H9 (cell line): ENCODE results near the gene MT1H. TPM values are rescaled to one million over a fixed set of nuclear protein-coding genes. Genes with fewer than 3 reads are reported as not detected.

Experiments
- DNase-seq: peaks from one replicate; pipeline ENCODE4 v3.0.0-alpha.2; 2017
- H2AFZ ChIP-seq: one replicate; pipeline ENCODE4 v1.6.1; 2013; ENCODE audit warnings: mild to moderate bottlenecking, low read length, control low read depth, moderate library complexity
- H2AK5ac ChIP-seq: 2 replicates; pipeline ENCODE4 v1.6.1; 2013; ENCODE audit warnings: low read length, control low read depth, mixed read lengths; ENCODE audit not compliant: insufficient read length
- H2BK120ac ChIP-seq: one replicate; pipeline ENCODE4 v1.6.1; 2013; ENCODE audit warnings: low read depth, mild to moderate bottlenecking, low read length, control low read depth, inconsistent platforms; ENCODE audit not compliant: poor library complexity, severe bottlenecking
- H2BK12ac ChIP-seq: 2 replicates; pipeline ENCODE4 v1.6.1; 2013; ENCODE audit warnings: low read length, control low read depth, mixed read lengths, low read depth; ENCODE audit not compliant: insufficient read length
- H2BK15ac ChIP-seq: 2 replicates; pipeline ENCODE4 v1.6.1; 2013; ENCODE audit warnings: low read depth, low read length, control low read depth
- H2BK20ac ChIP-seq: one replicate; pipeline ENCODE4 v1.6.1; 2013; ENCODE audit warnings: low read depth, mild to moderate bottlenecking, low read length, control low read depth, inconsistent platforms; ENCODE audit not compliant: poor library complexity, severe bottlenecking
- H2BK5ac ChIP-seq: 2 replicates; pipeline ENCODE4 v1.6.1; 2013; ENCODE audit warnings: low read length, control low read depth, mixed read lengths; ENCODE audit not compliant: insufficient read length
- H3K14ac ChIP-seq: 2 replicates; pipeline ENCODE4 v1.6.1; 2013; ENCODE audit warnings: low read length, control low read depth; ENCODE audit not compliant: insufficient read depth
- H3K18ac ChIP-seq: 2 replicates; pipeline ENCODE4 v1.6.1; 2013; ENCODE audit warnings: low read depth, mild to moderate bottlenecking, mixed read lengths, low read length, control low read depth; ENCODE audit not compliant: insufficient read length
- H3K23ac ChIP-seq: 2 replicates; pipeline ENCODE4 v1.6.1; 2013; ENCODE audit warnings: low read length, control low read depth, mixed read lengths, low read depth; ENCODE audit not compliant: insufficient read length
- H3K23me2 ChIP-seq: 2 replicates; pipeline ENCODE4 v1.6.1; 2013; ENCODE audit warnings: low read depth, mild to moderate bottlenecking, mixed read lengths, low read length, control low read depth; ENCODE audit not compliant: insufficient read length, poor library complexity, severe bottlenecking
- H3K27ac ChIP-seq: 2 replicates; pipeline ENCODE4 v1.5.1; 2013; ENCODE audit warnings: low read length, control low read depth, mixed read lengths, low read depth; ENCODE audit not compliant: insufficient read length
- H3K27me3 ChIP-seq: 2 replicates; pipeline ENCODE4 v1.6.1; 2013; ENCODE audit warnings: low read length, control low read depth, inconsistent platforms; ENCODE audit not compliant: insufficient read depth
- H3K4ac ChIP-seq: 2 replicates; pipeline ENCODE4 v1.6.1; 2013; ENCODE audit warnings: low read depth, mild to moderate bottlenecking, control low read depth, inconsistent platforms, low read length, moderate library complexity
- H3K4me1 ChIP-seq: 2 replicates; pipeline ENCODE4 v1.6.1; 2013; ENCODE audit warnings: low read length, control low read depth, inconsistent platforms; ENCODE audit not compliant: insufficient read depth
- H3K4me2 ChIP-seq: 2 replicates; pipeline ENCODE4 v1.6.1; 2013; ENCODE audit warnings: low read length, control low read depth, mixed read lengths; ENCODE audit not compliant: insufficient read length, insufficient read depth
- H3K56ac ChIP-seq: 2 replicates; pipeline ENCODE4 v1.6.1; 2013; ENCODE audit warnings: low read depth, mild to moderate bottlenecking, mixed read lengths, low read length, control low read depth; ENCODE audit not compliant: insufficient read length
- H3K79me1 ChIP-seq: 2 replicates; pipeline ENCODE4 v1.6.1; 2013; ENCODE audit warnings: low read depth, mild to moderate bottlenecking, moderate library complexity, low read length, control low read depth, inconsistent platforms; ENCODE audit not compliant: insufficient read depth, poor library complexity, severe bottlenecking
- H3K79me2 ChIP-seq: 2 replicates; pipeline ENCODE4 v1.6.1; 2013; ENCODE audit warnings: low read length, control low read depth, inconsistent platforms; ENCODE audit not compliant: insufficient read depth
- H3K9ac ChIP-seq: 2 replicates; pipeline ENCODE4 v1.6.1; 2013; ENCODE audit warnings: low read length, control low read depth, mixed read lengths; ENCODE audit not compliant: insufficient read length; ENCODE audit errors: extremely low read depth
- H3K9me3 ChIP-seq: one replicate; pipeline ENCODE4 v1.6.1; 2013; ENCODE audit warnings: low read depth, low read length, inconsistent platforms; ENCODE audit not compliant: control insufficient read depth
- H3T11ph ChIP-seq: one replicate; pipeline ENCODE4 v1.6.1; 2013; ENCODE audit warnings: mild to moderate bottlenecking, low read length, control low read depth, inconsistent platforms
- H4K20me1 ChIP-seq: one replicate; pipeline ENCODE4 v1.6.1; 2013; ENCODE audit not compliant: control insufficient read depth, insufficient read length, insufficient read depth
- H4K5ac ChIP-seq: 2 replicates; pipeline ENCODE4 v1.6.1; 2013; ENCODE audit warnings: low read depth, mild to moderate bottlenecking, mixed read lengths, low read length, control low read depth; ENCODE audit not compliant: insufficient read length
- H4K8ac ChIP-seq: replicated peaks from 2 replicates; pipeline ENCODE4 v1.6.1; 2013; ENCODE audit warnings: low read length, control low read depth, mixed read lengths, low read depth; ENCODE audit not compliant: insufficient read length
- H4K91ac ChIP-seq: 2 replicates; pipeline ENCODE4 v1.6.1; 2013; ENCODE audit warnings: low read depth, mild to moderate bottlenecking, moderate library complexity, mixed read lengths, low read length, control low read depth; ENCODE audit not compliant: insufficient read length
- H3K27ac Mint-ChIP-seq, 3 experiments: 2 replicates in 2 of 3; 3 replicates in 1 of 3; pipeline ENCODE4 v1.8.0; 2020 to 2021; ENCODE audit warnings: mixed read lengths in 3 of 3, mild to moderate bottlenecking in 1 of 3, moderate library complexity in 1 of 3
- H3K27me3 Mint-ChIP-seq: 2 replicates; pipeline ENCODE4 v1.8.0; 2021; ENCODE audit warnings: low read depth, mild to moderate bottlenecking, moderate library complexity, mixed read lengths
- H3K36me3 Mint-ChIP-seq, 3 experiments: 2 replicates in 2 of 3; 3 replicates in 1 of 3; pipeline ENCODE4 v1.8.0; 2020 to 2021; ENCODE audit warnings: low read depth in 3 of 3, mixed read lengths in 3 of 3; ENCODE audit not compliant: insufficient read depth in 1 of 3
- H3K4me1 Mint-ChIP-seq, 2 experiments: 2 replicates each; pipeline ENCODE4 v1.8.0; 2020; ENCODE audit warnings: mixed read lengths in 2 of 2
- H3K4me3 Mint-ChIP-seq, 2 experiments: 2 replicates in 1 of 2; 3 replicates in 1 of 2; pipeline ENCODE4 v1.8.0; 2020 to 2021; ENCODE audit warnings: mild to moderate bottlenecking in 2 of 2, mixed read lengths in 2 of 2, moderate library complexity in 1 of 2
- H3K9me3 Mint-ChIP-seq, 2 experiments: 2 replicates in 1 of 2; 3 replicates in 1 of 2; pipeline ENCODE4 v1.8.0; 2020; ENCODE audit warnings: mild to moderate bottlenecking in 2 of 2, mixed read lengths in 2 of 2, moderate library complexity in 1 of 2
- CTCF ChIP-seq: fragments of 200-600 bp; sonication (generic); conservative IDR thresholded peaks from 3 replicates; pipeline ENCODE4 v1.8.0; 2021; ENCODE audit warnings: antibody characterized with exemption, mild to moderate bottlenecking
- WGBS: extraction: QIAGEN DNeasy Blood & Tissue Kit; methylation state at CpG from one replicate; pipeline ENCODE4 v1.1.7; 2013; ENCODE audit warnings: missing lambda C conversion rate, low lambda C conversion rate, mixed read lengths; ENCODE audit not compliant: insufficient read length; ENCODE audit errors: extremely low coverage; 5-methylcytosine and 5-hydroxymethylcytosine counted together
- total RNA-seq: library from RNA; stranded (reverse); gene quantifications from 2 replicates; pipeline ENCODE4 v1.2.1, GENCODE V29; 2021

Gene MT1H
- total RNA-seq, 1 experiment from 2014 or later: 12.5 TPM

DNA sequence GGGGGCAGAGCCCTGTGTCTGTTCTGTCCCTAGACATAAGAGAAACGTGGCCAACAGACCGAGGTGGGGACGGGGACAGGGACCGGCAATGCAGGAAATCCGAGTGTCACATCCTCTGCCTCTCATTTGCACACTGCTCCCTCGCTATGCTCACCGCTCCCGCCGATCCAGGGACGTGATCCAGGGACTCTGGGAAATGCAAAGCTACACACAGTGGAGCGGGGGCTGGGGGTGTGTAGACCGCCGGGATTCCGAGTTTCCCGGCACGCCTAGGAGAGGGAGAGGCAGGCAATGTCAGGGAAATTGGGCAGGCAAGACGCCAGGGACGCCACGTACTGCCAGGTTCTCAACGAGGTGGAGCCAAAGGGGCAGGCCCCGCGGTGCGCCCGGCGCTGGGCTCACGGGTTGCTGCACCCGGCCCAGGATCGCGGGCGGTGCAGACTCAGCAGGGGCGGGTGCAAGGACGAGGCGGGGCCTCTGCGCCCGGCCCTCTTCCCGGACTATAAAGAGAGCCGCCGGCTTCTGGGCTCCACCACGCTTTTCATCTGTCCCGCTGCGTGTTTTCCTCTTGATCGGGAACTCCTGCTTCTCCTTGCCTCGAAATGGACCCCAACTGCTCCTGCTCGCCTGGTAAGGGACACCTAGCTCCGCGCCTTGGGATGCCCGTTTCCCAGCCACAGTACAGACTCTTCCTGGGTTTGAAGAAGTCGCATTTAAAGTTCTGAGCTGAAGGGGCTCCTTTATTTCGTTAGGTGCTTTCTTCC lies 12.5 kb downstream of the MT1H start, which contains the start of gene MT1X:
Gene MT1X (plus strand): TSS at position 532 of the 764 bp plus-strand sequence. CDS start 71 bp downstream, at position 603.
- no peak within 1 kb of the TSS for H3K27ac ChIP-seq
- no peak within 1 kb of the TSS for H2AK5ac ChIP-seq
- no peak within 1 kb of the TSS for H4K8ac ChIP-seq
- H3K27me3 ChIP-seq: no peaks in the 10 kb centered on the region; the same call in 1 of the 2 replicates
- no peaks in the 10 kb centered on the region for H3K9me3 ChIP-seq
- no peaks in the 10 kb centered on the region for H3K79me1 ChIP-seq
- no peak within 1 kb of the TSS for H3T11ph ChIP-seq
- Mint-ChIP-seq H3K27ac (no peak within 1 kb of the TSS), H3K4me3 (peak within 1 kb of the TSS; percentile 83 to 89), H3K36me3 (peaks cover 3 to 13% (median 8%) of the 10 kb centered on the region in 3 experiments; a peak in 6 of 7 replicates), H3K27me3 (peaks cover 55% of the 10 kb centered on the region), H3K9me3 (peaks cover 9 to 11% of the 10 kb centered on the region in 2 experiments), H3K4me1 (peaks cover 19 to 24% of the 10 kb centered on the region in 2 experiments)
- no peak within 1 kb of the TSS for H3K23ac ChIP-seq
- no peak for TF ChIP-seq CTCF
- H3K4me2 ChIP-seq: peak within 1 kb of the TSS; percentile 79
- no peak within 1 kb of the TSS for H3K56ac ChIP-seq
- no peak within 1 kb of the TSS for H3K4ac ChIP-seq
- H2BK20ac ChIP-seq: no peak within 1 kb of the TSS
- H2BK5ac ChIP-seq: no peak within 1 kb of the TSS
- no peaks in the 10 kb centered on the region for H4K20me1 ChIP-seq
- no peak within 1 kb of the TSS for H2BK12ac ChIP-seq
- H3K18ac ChIP-seq: no peak within 1 kb of the TSS
- H3K9ac ChIP-seq: peak within 1 kb of the TSS; percentile 27
- H4K91ac ChIP-seq: no peak within 1 kb of the TSS
- no peaks in the 10 kb centered on the region for H3K79me2 ChIP-seq
- H2BK120ac ChIP-seq: no peak within 1 kb of the TSS
- H3K23me2 ChIP-seq: peaks cover 8% of the 10 kb centered on the region
- H2AFZ ChIP-seq: no peak within 1 kb of the TSS
- peak; percentile 80 for DNase-seq
- H4K5ac ChIP-seq: no peak within 1 kb of the TSS
- WGBS: no CpG with 5 or more reads among the region's 49 CpGs
- no peak within 1 kb of the TSS for H2BK15ac ChIP-seq
- no peaks in the 10 kb centered on the region for H3K4me1 ChIP-seq
- H3K14ac ChIP-seq: no peak within 1 kb of the TSS; the same call in 1 of the 2 replicates
